ENCODE data around the gene HOXB9.

GRCh38 chr17:48611213-48611612 lies 14.9 kb downstream of the HOXB9 start:
- TF ChIP-seq POLR2A (IDR thresholded peaks at IDR 0.05; ENCODE audit: extremely low read depth, insufficient read length) (no peak), CTCF (IDR thresholded peaks at IDR 0.05; ENCODE audit: low read depth, low read length) (no peak)

All from NB4 (cell line).